Aorta (tissue), 5 donors: Measurements from ENCODE around the gene DUSP7. TPM values are rescaled to one million over a fixed set of nuclear protein-coding genes. Genes with fewer than 3 reads are reported as not detected.

Source experiments
- ATAC-seq: fragments of 200-7000 bp; cut with Tn5 transposase; one replicate; pipeline ENCODE4 v1.9.1; 2022; ENCODE audit warnings: moderate library complexity; ENCODE audit not compliant: low FRiP score
- DNase-seq, 2 donors: peaks; one replicate each; pipeline ENCODE4 v3.0.0-alpha.2; 2020
- H3K27ac ChIP-seq, 2 donors: one replicate each; pipeline ENCODE4 v1.5.1; 2013; ENCODE audit warnings: low read length in 2 of 2, mild to moderate bottlenecking in 2 of 2, moderate library complexity in 2 of 2, control low read depth in 1 of 2, inconsistent platforms in 1 of 2, low read depth in 1 of 2
- H3K27me3 ChIP-seq, 2 donors: one replicate each; pipeline ENCODE4 v1.6.1; 2013; ENCODE audit warnings: control low read depth in 1 of 2, low read length in 1 of 2, mild to moderate bottlenecking in 1 of 2, moderate library complexity in 1 of 2; ENCODE audit not compliant: insufficient read depth in 2 of 2, control insufficient read depth in 1 of 2
- H3K36me3 ChIP-seq, 2 donors: one replicate each; pipeline ENCODE4 v1.6.1; 2013; ENCODE audit warnings: control low read depth in 1 of 2, low read length in 1 of 2, mild to moderate bottlenecking in 1 of 2; ENCODE audit not compliant: insufficient read depth in 2 of 2, control insufficient read depth in 1 of 2
- H3K4me1 ChIP-seq, 2 donors: one replicate each; pipeline ENCODE4 v1.6.1; 2013; ENCODE audit warnings: low read length in 2 of 2, control low read depth in 1 of 2, mild to moderate bottlenecking in 1 of 2, moderate library complexity in 1 of 2; ENCODE audit not compliant: insufficient read depth in 2 of 2, control insufficient read depth in 1 of 2
- H3K4me3 ChIP-seq, 2 donors: one replicate each; pipeline ENCODE4 v1.5.1; 2013; ENCODE audit warnings: low read length in 2 of 2, control low read depth in 1 of 2, mild to moderate bottlenecking in 1 of 2
- H3K9me3 ChIP-seq: one replicate; pipeline ENCODE4 v1.6.1; 2013; ENCODE audit warnings: mild to moderate bottlenecking, low read length; ENCODE audit not compliant: control insufficient read depth
- WGBS, 2 donors: extraction: QIAGEN DNeasy Blood & Tissue Kit; methylation state at CpG; one replicate each; pipeline ENCODE4 v1.1.7; 2013; 5-methylcytosine and 5-hydroxymethylcytosine counted together
- intact Hi-C, 2 donors: fragments of 100-400 bp; cut with DNase I; formaldehyde crosslinking; loops; one replicate each; pipeline versions ENCODE4 v1.14.2 to v1.15.0; 2022
- polyA plus RNA-seq, 2 donors: library from polyadenylated mRNA; stranded (reverse); fragments of 200-250 nt; gene quantifications; one replicate each; pipeline ENCODE4 v1.2.3, GENCODE V29; 2013
- total RNA-seq, 2 donors: library from RNA; stranded (reverse); fragmentation: NEBNext Ultra II Directional; extraction: Animal tissue kit (Norgen Biotek cat#: 25700); gene quantifications; one replicate each; pipeline ENCODE4 v1.2.1, GENCODE V29; 2021
- donor health status: healthy with polysubstance abuse.
- donor health status: Bipolar disorder and iron deficiency.
- donor health status: DM: no; HTN: no; CAD: no.
- donor health status: DM: no; HTN: no; CAD: no.
- donor health status: DM: yes; HTN: yes; CAD: no.

The DUSP7 gene
- total and polyA plus RNA-seq, 4 donors: 8.8 to 54.1 (median 25.6) TPM

DNA sequence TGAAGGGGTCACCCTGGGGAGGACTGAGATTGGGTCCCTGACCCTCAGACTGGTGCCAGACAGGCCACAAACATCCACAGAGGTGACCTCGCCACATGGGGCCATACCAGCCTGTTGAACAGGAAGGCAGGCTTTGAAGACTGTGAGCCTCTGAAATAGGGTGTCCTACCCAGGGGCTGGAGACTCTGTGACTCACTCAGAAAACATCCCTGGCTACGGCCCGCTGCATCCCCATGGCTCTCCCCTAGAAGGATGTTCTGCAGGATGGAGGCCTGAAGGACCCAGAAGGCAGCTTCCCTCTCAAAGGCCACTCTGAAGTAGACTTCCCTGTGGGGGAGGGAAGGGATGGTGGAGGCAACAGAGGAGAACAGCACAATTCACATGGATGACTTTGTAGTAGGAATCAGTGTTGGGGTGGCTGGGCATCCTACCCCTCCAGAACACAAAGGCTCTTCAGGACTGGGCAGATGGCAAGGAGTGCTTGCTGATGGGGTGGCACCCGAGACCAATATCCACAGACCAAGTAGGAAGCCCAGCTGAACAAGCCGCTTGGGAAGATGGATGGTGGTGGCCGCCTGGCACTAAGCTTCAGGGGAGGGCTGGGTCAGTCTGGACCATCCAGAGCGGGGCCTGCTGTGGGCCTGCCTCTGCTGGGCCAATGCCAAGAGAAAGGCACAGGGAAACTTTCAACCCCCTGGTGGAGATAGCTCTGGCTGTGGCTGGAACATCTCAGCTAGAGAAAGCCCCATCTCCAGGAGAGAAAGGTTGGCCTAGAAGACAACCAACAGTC, 37.6 kb upstream of the DUSP7 start:
- ATAC-seq (no peak), DNase-seq (peak; percentile 35 to 68)
- intact Hi-C loops: no loop called here
- H3K4me1 ChIP-seq: peaks cover 0 to 3% of the 10 kb centered on the region in 2 donors
- H3K36me3 ChIP-seq: no peaks in the 10 kb centered on the region
- H3K4me3 ChIP-seq: no peak overlapping the region
- H3K27me3 ChIP-seq: no peaks in the 10 kb centered on the region
- no peaks in the 10 kb centered on the region for H3K9me3 ChIP-seq
- no peak overlapping the region for H3K27ac ChIP-seq
- 85 to 87% methylated on average over 7 of the region's 7 CpGs for WGBS, 2 donors

GRCh38 chr3:52092891-52093290, 36.5 kb upstream of the DUSP7 start:
- no peak for ATAC-seq
- Histone ChIP-seq H3K9me3 (no peaks in the 10 kb centered on the region), H3K4me3 (no peak overlapping the region), H3K27me3 (no peaks in the 10 kb centered on the region), H3K36me3 (no peaks in the 10 kb centered on the region), H3K4me1 (peaks cover 0 to 3% of the 10 kb centered on the region in 2 donors), H3K27ac (peak overlapping the region in 1 of 2 donors; percentile 28)
- DNase-seq: peak; percentile 41 to 64
- WGBS, 2 donors: 71 to 85% methylated on average over 7 of the region's 7 CpGs
- intact Hi-C loops: no loop called here

- no peak overlapping the region for H3K4me3 ChIP-seq
- ATAC-seq (no peak), DNase-seq (peak in 1 of 2 donors; percentile 54)
- no peaks in the 10 kb centered on the region for H3K36me3 ChIP-seq
- WGBS, 2 donors: 50 to 60% methylated on average over 1 of the region's 1 CpG
- peak overlapping the region in 1 of 2 donors; percentile 100 for H3K27ac ChIP-seq
- H3K27me3 ChIP-seq: no peaks in the 10 kb centered on the region
- no peaks in the 10 kb centered on the region for H3K9me3 ChIP-seq
- intact Hi-C loops: no loop called here
- peaks cover 0 to 3% of the 10 kb centered on the region in 2 donors for H3K4me1 ChIP-seq
These were observed 35.9 kb upstream of the DUSP7 start for GRCh38 chr3:52092271-52092660.

DNA sequence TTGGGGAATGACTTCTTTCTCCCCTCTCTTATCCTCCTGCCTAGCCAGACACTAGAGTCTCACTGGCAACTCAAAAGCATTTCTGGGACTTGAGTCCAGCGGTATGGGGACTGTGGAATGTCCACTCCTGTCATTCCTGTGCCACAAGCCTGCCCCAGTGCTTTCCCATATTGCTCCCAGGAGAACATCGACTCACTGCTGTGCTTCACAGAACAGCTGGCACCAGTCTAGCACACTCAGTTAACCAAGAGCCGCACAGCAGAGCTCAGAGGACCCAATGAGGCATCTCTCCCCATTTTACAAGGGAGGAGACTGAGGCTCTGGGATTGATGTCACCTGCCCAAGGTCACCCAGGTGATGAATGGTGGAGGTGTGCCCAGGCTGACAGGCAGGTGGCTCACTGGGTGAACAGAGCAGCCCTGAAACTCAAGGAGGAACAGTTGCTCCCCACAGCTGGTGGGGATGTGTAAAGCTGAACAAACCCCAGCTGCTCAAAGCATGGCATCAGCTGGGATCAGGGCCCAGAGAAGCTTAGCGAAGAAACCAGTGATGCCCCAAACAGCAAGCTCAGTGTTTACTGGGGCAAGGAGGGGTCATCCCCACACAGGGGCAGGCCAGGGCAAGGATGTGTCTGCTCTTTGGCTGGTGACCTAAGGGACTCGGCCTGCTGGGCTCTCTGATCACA, 35.4 kb upstream of the DUSP7 start:
- Histone ChIP-seq H3K27ac (peak overlapping the region; percentile 96 to 100), H3K27me3 (no peaks in the 10 kb centered on the region), H3K36me3 (no peaks in the 10 kb centered on the region), H3K9me3 (no peaks in the 10 kb centered on the region), H3K4me1 (peaks cover 0 to 3% of the 10 kb centered on the region in 2 donors), H3K4me3 (no peak overlapping the region)
- DNase-seq (peak; percentile 67 to 84), ATAC-seq (peak; percentile 49)
- intact Hi-C loops: loop anchor here in 1 of 2 donors (2.0 kb wide), 1 partner anchor 45 kb away; no protein-coding TSS in a partner anchor
- WGBS, 2 donors: 31 to 35% methylated on average over 5 of the region's 5 CpGs

DNA sequence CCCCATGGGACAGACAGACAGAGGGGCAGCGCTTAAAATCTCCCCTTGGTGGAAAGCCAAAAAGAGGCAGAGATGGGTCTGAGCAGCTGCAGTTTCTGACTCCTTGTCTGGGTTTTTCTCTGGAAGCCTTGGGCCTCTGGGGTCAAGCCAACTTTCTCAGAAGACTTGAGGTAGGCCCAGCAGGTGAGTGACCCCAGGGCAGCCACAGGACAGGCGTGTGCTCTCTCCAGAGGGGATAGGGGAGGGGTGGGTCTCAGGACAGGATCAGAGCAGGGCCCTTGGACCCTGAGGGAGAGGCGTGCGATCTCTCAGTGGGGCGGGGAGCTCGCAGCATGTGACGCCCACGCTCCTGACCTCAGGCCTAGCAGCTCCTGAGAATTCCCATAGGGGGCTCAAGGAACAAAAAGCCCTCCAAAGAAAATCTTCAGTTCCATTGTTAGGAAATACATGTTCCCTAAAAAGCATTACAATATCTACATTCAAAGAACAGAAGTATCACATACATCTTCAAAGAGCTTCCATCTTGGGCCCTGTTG, 34.6 kb upstream of the DUSP7 start:
- ATAC-seq (no peak), DNase-seq (peak in 1 of 2 donors; percentile 70)
- Histone ChIP-seq H3K4me3 (no peak overlapping the region), H3K27ac (peak overlapping the region; percentile 96 to 100), H3K36me3 (no peaks in the 10 kb centered on the region), H3K4me1 (peaks cover 0 to 3% of the 10 kb centered on the region in 2 donors), H3K27me3 (no peaks in the 10 kb centered on the region), H3K9me3 (no peaks in the 10 kb centered on the region)
- WGBS, 2 donors: 75 to 78% methylated on average over 8 of the region's 8 CpGs
- intact Hi-C loops: loop anchor here (1.0 to 2.0 kb wide), 2 partner anchors 34 to 44 kb away; no protein-coding TSS in a partner anchor

DNA sequence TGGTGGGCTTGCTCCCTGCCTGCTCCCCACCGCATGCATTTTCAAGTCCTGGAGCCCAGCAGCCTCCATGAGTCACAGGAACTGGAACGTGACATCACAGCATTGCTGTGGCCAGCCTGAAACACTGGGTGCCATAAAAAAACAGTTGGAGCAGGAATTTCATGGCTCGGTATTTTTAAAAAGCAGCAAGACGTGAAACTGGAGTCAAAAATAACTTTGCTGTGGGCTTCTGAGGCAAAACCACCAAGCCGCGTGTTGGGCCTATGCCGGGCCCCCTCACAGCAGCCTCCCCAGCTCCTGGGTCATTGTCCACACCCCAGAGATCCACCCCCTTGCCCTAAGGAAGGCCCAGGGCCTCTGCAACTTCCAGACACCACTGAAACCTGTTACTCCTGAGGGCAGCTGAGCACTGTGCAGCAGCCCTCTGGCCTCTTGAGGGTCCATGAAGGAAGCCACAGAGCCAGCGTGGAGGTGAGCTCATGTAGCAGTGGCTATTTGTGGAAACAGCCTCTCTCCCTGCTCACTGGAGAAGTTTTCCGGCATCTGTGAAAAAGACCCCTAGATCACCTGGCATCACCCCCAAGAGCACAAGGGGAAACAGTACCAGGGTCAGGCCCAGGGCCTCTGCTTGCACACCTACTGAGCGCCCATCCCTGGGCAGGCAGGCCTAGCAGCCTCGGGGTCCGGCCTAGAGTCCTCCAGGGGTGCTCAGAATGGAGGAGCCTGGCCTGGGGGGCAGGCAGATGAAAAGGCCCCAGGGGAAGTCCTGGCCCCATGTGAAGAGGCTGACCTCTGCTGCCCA, 34.0 kb upstream of the DUSP7 start:
- 23 to 26% methylated on average over 12 of the region's 12 CpGs for WGBS, 2 donors
- peak; percentile 79 for ATAC-seq
- Histone ChIP-seq H3K4me1 (peaks cover 0 to 3% of the 10 kb centered on the region in 2 donors), H3K4me3 (no peak overlapping the region), H3K27me3 (no peaks in the 10 kb centered on the region), H3K36me3 (no peaks in the 10 kb centered on the region), H3K27ac (peak overlapping the region; percentile 96 to 100), H3K9me3 (no peaks in the 10 kb centered on the region)
- DNase-seq: peak; percentile 84 to 88
- intact Hi-C loops: loop anchor here (1.0 to 2.0 kb wide), 2 partner anchors 33 to 44 kb away; no protein-coding TSS in a partner anchor

GRCh38 chr3:52089691-52090090, 33.3 kb upstream of the DUSP7 start:
- H3K4me1 ChIP-seq: peaks cover 0 to 3% of the 10 kb centered on the region in 2 donors
- H3K36me3 ChIP-seq: no peaks in the 10 kb centered on the region
- intact Hi-C loops: loop anchor here (1.0 to 2.0 kb wide), 2 partner anchors 32 to 43 kb away; no protein-coding TSS in a partner anchor
- H3K9me3 ChIP-seq: no peaks in the 10 kb centered on the region
- H3K27ac ChIP-seq: peak overlapping the region; percentile 12 to 96
- ATAC-seq: no peak
- H3K27me3 ChIP-seq: no peaks in the 10 kb centered on the region
- no peak overlapping the region for H3K4me3 ChIP-seq
- peak; percentile 42 to 43 for DNase-seq
- 45 to 53% methylated on average over 4 of the region's 4 CpGs for WGBS, 2 donors
